Vagina (tissue), 2 donors: ENCODE results near the gene RHEX. TPM values are rescaled to one million over a fixed set of nuclear protein-coding genes. Genes with fewer than 3 reads are reported as not detected.
"Not testable (repeated sequence)": the region's sequence is repeated elsewhere in the genome, so short reads cannot be mapped to it uniquely, and the experiment has no call there.

ENCODE experiments used
- DNase-seq, 2 donors: peaks; one replicate each; pipeline ENCODE4 v3.0.0-alpha.2; 2017; ENCODE audit errors: extremely low spot score in 2 of 2
- H3K27ac ChIP-seq: fragments of 200-600 bp; sonication (generic); one replicate; pipeline ENCODE4 v1.5.1; 2019
- H3K27me3 ChIP-seq: fragments of 200-600 bp; sonication (generic); one replicate; pipeline ENCODE4 v1.5.1; 2019
- H3K36me3 ChIP-seq, 2 donors: fragments of 200-600 bp; sonication (generic); one replicate each; pipeline ENCODE4 v1.5.1; 2017 to 2019
- H3K4me1 ChIP-seq: fragments of 200-600 bp; sonication (generic); one replicate; pipeline ENCODE4 v1.5.1; 2019
- H3K4me3 ChIP-seq, 2 donors: fragments of 200-600 bp; sonication (generic); 1 replicate in 1 of 2; 2 replicates in 1 of 2; pipeline ENCODE4 v1.5.1; 2016 to 2019
- H3K9me3 ChIP-seq: fragments of 200-600 bp; sonication (generic); one replicate; pipeline ENCODE4 v1.5.1; 2019
- POLR2A ChIP-seq, 2 donors: fragments of 450-650 bp; IDR thresholded peaks; one replicate each; pipeline ENCODE4 v1.6.1; 2017; ENCODE audit warnings: antibody characterized with exemption in 2 of 2, mild to moderate bottlenecking in 2 of 2, moderate library complexity in 2 of 2
- POLR2AphosphoS5 ChIP-seq, 2 donors: sonication (generic); formaldehyde crosslinking; IDR thresholded peaks; one replicate each; pipeline ENCODE4 v1.9.0; 2017; ENCODE audit warnings: antibody characterized with exemption in 2 of 2, mild to moderate bottlenecking in 2 of 2, low read depth in 1 of 2; ENCODE audit not compliant: insufficient read depth in 1 of 2
- intact Hi-C: fragments of 100-400 bp; cut with DNase I; formaldehyde crosslinking; loops from one replicate; pipeline ENCODE4 v1.15.1; 2023
- total RNA-seq: library from RNA; depleted of rRNA; stranded (reverse); fragments of >200 nt; gene quantifications from one replicate; pipeline ENCODE4 v1.2.3, GENCODE V29; 2016
- TF ChIP-seq, protein P1 (sequence below), 3 experiments: fragments of 450-650 bp in 2 of 3; fragments of 200-600 bp in 1 of 3; sonication (generic) in 1 of 3; IDR thresholded peaks; one replicate each; pipeline ENCODE4 v1.5.1; 2017 to 2019; ENCODE audit warnings: antibody characterized with exemption in 3 of 3, mild to moderate bottlenecking in 2 of 3, moderate library complexity in 2 of 3

RHEX gene
- total RNA-seq, 1 donor from 2014 or later: 1.7 TPM

DNA sequence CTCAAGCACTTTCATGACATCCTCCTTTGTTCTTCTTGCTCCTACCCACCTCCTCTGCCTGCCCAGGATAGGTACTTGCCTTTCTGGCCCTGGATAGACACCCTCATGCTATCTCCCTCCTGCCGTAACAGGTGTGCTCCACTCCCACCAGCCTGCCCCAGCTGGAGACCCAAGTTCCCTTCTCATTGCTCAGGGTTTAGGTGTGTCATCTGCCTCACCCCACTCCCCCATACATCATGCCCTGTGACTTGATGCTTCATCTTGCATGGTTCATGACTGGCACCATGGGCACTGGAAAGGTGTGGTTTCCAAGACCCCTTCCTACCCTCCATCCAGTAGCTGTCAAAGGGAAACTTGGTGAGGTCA, 5.9 kb downstream of the RHEX start:
- no peak for TF ChIP-seq POLR2AphosphoS5 (IDR thresholded peaks at IDR 0.05; ENCODE audit: insufficient read depth in 1 of 2, low read depth in 1 of 2)
- TF ChIP-seq, protein P1, sequence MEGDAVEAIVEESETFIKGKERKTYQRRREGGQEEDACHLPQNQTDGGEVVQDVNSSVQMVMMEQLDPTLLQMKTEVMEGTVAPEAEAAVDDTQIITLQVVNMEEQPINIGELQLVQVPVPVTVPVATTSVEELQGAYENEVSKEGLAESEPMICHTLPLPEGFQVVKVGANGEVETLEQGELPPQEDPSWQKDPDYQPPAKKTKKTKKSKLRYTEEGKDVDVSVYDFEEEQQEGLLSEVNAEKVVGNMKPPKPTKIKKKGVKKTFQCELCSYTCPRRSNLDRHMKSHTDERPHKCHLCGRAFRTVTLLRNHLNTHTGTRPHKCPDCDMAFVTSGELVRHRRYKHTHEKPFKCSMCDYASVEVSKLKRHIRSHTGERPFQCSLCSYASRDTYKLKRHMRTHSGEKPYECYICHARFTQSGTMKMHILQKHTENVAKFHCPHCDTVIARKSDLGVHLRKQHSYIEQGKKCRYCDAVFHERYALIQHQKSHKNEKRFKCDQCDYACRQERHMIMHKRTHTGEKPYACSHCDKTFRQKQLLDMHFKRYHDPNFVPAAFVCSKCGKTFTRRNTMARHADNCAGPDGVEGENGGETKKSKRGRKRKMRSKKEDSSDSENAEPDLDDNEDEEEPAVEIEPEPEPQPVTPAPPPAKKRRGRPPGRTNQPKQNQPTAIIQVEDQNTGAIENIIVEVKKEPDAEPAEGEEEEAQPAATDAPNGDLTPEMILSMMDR (IDR thresholded peaks at IDR 0.05): no peak
- no peak for TF ChIP-seq POLR2A (IDR thresholded peaks at IDR 0.05)
- no peaks in the 10 kb centered on the region for H3K9me3 ChIP-seq
- no peaks in the 10 kb centered on the region for H3K27me3 ChIP-seq
- H3K36me3 ChIP-seq: no peaks in the 10 kb centered on the region
- no peaks in the 10 kb centered on the region for H3K4me1 ChIP-seq
- no peak overlapping the region for H3K27ac ChIP-seq
- H3K4me3 ChIP-seq: no peak overlapping the region
- intact Hi-C loops: no loop called here
- no peak for DNase-seq

DNA sequence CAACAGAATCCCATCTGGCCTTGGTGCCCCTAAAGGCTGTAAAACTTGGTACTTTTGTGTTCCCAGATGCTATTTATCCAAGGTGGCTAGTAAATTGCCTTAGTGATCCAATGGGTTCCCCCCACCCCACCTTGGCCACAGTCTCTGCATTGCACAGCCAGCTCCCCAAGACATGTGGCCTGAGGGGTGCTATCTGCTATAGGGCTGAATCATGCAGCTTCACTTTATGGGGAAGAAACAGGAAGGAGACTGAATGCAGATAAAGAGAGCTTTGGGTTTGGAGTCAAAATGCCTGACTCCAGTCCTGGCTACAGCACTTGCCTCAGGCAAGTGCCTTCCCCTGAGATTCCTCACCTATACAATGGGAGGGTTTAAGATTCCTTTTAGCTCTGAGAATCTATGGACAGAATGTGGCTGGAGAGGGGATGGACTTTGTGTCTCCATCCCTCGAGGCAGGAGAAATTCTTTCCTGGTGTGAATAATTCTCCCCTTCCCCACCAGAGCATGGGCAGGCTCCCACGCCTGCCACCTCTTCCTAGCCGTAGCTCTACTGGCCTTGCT, 6.5 kb downstream of the RHEX start:
- H3K9me3 ChIP-seq: no peaks in the 10 kb centered on the region
- TF ChIP-seq POLR2AphosphoS5 (IDR thresholded peaks at IDR 0.05; ENCODE audit: insufficient read depth in 1 of 2, low read depth in 1 of 2) (no peak), POLR2A (IDR thresholded peaks at IDR 0.05) (no peak)
- H3K4me1 ChIP-seq: no peaks in the 10 kb centered on the region
- DNase-seq: no peak
- H3K27me3 ChIP-seq: no peaks in the 10 kb centered on the region
- intact Hi-C loops: no loop called here
- H3K27ac ChIP-seq: no peak overlapping the region
- H3K36me3 ChIP-seq: no peaks in the 10 kb centered on the region
- no peak overlapping the region for H3K4me3 ChIP-seq

DNA sequence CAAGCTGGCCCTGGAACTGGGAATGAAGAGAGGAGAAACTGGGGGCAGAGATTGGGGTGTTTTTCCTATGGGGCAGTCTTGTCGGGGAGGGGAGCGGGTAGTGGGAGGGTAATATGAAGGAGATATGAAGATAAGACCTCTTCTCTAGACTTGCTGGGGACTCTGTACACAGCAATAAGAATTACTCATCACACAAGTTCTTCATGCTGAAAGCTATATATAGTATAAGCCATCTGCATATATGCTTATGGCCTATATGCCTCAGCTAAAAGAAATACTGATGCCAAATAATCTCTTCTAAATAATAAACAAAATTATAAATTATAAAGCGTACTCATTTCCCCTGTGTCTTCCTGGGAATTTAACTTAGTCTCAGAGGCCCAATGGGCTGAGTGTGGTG, 7.9 kb downstream of the RHEX start:
- Histone ChIP-seq H3K36me3 (no peaks in the 10 kb centered on the region), H3K27me3 (no peaks in the 10 kb centered on the region), H3K27ac (no peak overlapping the region), H3K9me3 (no peaks in the 10 kb centered on the region), H3K4me1 (no peaks in the 10 kb centered on the region), H3K4me3 (no peak overlapping the region)
- intact Hi-C loops: no loop called here
- TF ChIP-seq POLR2A (IDR thresholded peaks at IDR 0.05): no peak
- no peak for TF ChIP-seq POLR2AphosphoS5 (IDR thresholded peaks at IDR 0.05; ENCODE audit: insufficient read depth in 1 of 2, low read depth in 1 of 2)
- TF ChIP-seq, protein P1 (IDR thresholded peaks at IDR 0.05): no peak
- DNase-seq: no peak

DNA sequence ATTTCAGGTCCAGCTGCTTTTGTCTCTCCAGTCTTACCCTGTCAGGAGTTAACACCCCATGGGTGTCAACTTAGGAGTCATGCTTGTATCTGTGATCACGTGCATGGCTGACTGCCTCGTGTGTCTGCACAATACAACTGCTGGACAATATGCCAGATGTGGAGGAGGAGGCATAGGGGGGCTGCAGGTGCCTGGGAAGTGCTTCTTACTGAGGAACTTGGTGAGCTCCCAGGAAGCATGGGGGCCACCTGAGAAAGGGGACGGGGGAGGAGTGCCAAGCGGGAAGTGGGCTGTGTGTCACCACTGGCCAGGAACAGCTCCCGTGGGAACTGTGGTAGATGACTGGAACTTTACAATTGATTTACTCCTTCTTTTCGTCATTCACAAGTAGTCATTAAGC, 9.5 kb downstream of the RHEX start:
- no peaks in the 10 kb centered on the region for H3K27me3 ChIP-seq
- no peaks in the 10 kb centered on the region for H3K4me1 ChIP-seq
- no peaks in the 10 kb centered on the region for H3K9me3 ChIP-seq
- no peak for DNase-seq
- no peaks in the 10 kb centered on the region for H3K36me3 ChIP-seq
- no peak overlapping the region for H3K4me3 ChIP-seq
- no peak overlapping the region for H3K27ac ChIP-seq
- intact Hi-C loops: no loop called here
- TF ChIP-seq POLR2A (IDR thresholded peaks at IDR 0.05) (no peak), POLR2AphosphoS5 (IDR thresholded peaks at IDR 0.05; ENCODE audit: insufficient read depth in 1 of 2, low read depth in 1 of 2) (no peak)
- TF ChIP-seq, protein P1 (IDR thresholded peaks at IDR 0.05): no peak

DNA sequence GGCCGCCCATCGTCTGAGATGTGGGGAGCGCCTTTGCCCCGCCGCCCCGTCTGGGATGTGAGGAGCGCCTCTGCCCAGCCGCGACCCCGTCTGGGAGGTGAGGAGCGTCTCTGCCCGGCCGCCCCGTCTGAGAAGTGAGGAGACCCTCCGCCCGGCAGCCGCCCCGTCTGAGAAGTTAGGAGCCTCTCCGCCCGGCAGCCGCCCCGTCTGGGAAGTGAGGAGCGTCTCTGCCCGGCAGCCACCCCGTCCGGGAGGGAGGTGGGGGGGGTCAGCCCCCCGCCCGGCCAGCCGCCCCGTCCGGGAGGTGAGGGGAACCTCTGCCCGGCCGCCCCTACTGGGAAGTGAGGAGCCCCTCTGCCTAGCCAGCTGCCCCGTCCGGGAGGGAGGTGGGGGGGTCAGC, 11.0 kb downstream of the RHEX start:
- H3K9me3 ChIP-seq, DNase-seq, H3K27me3 ChIP-seq, H3K4me1 ChIP-seq, H3K4me3 ChIP-seq, intact Hi-C loops, H3K36me3 ChIP-seq, H3K27ac ChIP-seq: not testable (repeated sequence)

DNA sequence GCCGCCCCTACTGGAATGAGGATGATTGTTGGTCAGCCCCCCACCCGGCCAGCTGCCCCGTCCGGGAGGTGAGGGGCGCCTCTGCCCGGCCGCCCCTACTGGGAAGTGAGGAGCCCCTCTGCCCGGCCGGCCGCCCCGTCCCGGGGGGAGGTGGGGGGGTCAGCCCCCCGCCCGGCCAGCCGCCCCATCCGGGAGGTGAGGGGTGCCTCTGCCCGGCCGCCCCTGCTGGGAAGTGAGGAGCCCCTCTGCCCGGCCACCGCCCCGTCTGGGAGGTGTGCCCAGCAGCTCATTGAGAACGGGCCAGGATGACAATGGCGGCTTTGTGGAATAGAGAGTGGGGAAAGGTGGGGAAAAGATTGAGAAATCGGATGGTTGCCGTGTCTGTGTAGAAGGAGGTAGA, 11.5 kb downstream of the RHEX start:
- intact Hi-C loops, H3K27ac ChIP-seq, DNase-seq, H3K4me1 ChIP-seq, H3K9me3 ChIP-seq, H3K27me3 ChIP-seq, H3K4me3 ChIP-seq, H3K36me3 ChIP-seq: not testable (repeated sequence)
